Fibroblast of lung (primary cell): ENCODE data around the gene CFAP298. TPM values are rescaled to one million over a fixed set of nuclear protein-coding genes. Genes with fewer than 3 reads are reported as not detected.
A peak's percentile ranks its signal among the peaks of the same experiment; 100 is the strongest.

ENCODE experiments used
- DNase-seq, 2 donors: peaks; one replicate each; pipeline versions ENCODE4 v3.0.0 to v3.0.0-alpha.2; 2010; ENCODE audit warnings: low read depth in 2 of 2
- H2AFZ ChIP-seq: 2 replicates; pipeline ENCODE4 v1.5.1; 2012; ENCODE audit warnings: low read length, control low read depth, inconsistent platforms
- H3K27ac ChIP-seq: 2 replicates; pipeline ENCODE4 v1.5.1; 2011; ENCODE audit warnings: low read length, control low read depth; ENCODE audit not compliant: insufficient read depth
- H3K27me3 ChIP-seq: 2 replicates; pipeline ENCODE4 v1.5.1; 2011; ENCODE audit warnings: mild to moderate bottlenecking, low read length; ENCODE audit not compliant: control insufficient read depth, insufficient read depth
- H3K36me3 ChIP-seq: 2 replicates; pipeline ENCODE4 v1.5.1; 2011; ENCODE audit warnings: low read length; ENCODE audit not compliant: control insufficient read depth, insufficient read depth
- H3K4me1 ChIP-seq: 2 replicates; pipeline ENCODE4 v1.5.1; 2011; ENCODE audit warnings: low read length; ENCODE audit not compliant: control insufficient read depth, insufficient read depth; ENCODE audit errors: extremely low read depth
- H3K4me2 ChIP-seq: 2 replicates; pipeline ENCODE4 v1.5.1; 2011; ENCODE audit warnings: low read length, control low read depth; ENCODE audit not compliant: insufficient read depth; ENCODE audit errors: extremely low read depth
- H3K4me3 ChIP-seq, 4 experiments: fragments of 200-600 bp in 1 of 4; sonication (generic) in 1 of 4; replicated peaks in 1 of 4; 2 replicates each; pipeline ENCODE4 v1.5.1; 2011 to 2016; ENCODE audit warnings: low read length in 4 of 4, low read depth in 3 of 4, mild to moderate bottlenecking in 3 of 4, control low read depth in 2 of 4, inconsistent platforms in 1 of 4, mixed read lengths in 1 of 4; ENCODE audit not compliant: insufficient read depth in 1 of 4; ENCODE audit errors: control extremely low read depth in 1 of 4
- H3K79me2 ChIP-seq: 2 replicates; pipeline ENCODE4 v1.5.1; 2012; ENCODE audit warnings: mild to moderate bottlenecking, low read length, inconsistent platforms; ENCODE audit not compliant: control insufficient read depth, insufficient read depth
- H3K9ac ChIP-seq: 2 replicates; pipeline ENCODE4 v1.5.1; 2011; ENCODE audit warnings: mild to moderate bottlenecking, low read length, control low read depth; ENCODE audit not compliant: insufficient read depth
- H3K9me3 ChIP-seq: 2 replicates; pipeline ENCODE4 v1.5.1; 2012; ENCODE audit warnings: low read depth, low read length; ENCODE audit not compliant: control insufficient read depth, insufficient read depth
- H4K20me1 ChIP-seq: 2 replicates; pipeline ENCODE4 v1.5.1; 2011; ENCODE audit warnings: low read length; ENCODE audit not compliant: control insufficient read depth, insufficient read depth; ENCODE audit errors: extremely low read depth
- EZH2 ChIP-seq: IDR thresholded peaks from 2 replicates; pipeline ENCODE4 v1.5.1; 2012; ENCODE audit warnings: low read length, control low read depth, mild to moderate bottlenecking; ENCODE audit errors: missing control alignments
- polyA plus RNA-seq, 2 donors: library from polyadenylated mRNA; depleted of rRNA in 1 of 2; stranded (reverse) in 1 of 2; unstranded in 1 of 2; fragments of >200 nt; gene quantifications; 2 replicates each; pipeline ENCODE4 v1.2.1, GENCODE V29; 2011 to 2012; ENCODE audit warnings: missing spikeins in 1 of 2
- total RNA-seq: library from RNA; depleted of rRNA; stranded (reverse); fragments of >200 nt; gene quantifications from 2 replicates; pipeline ENCODE4 v1.2.1, GENCODE V29; 2014
- TF ChIP-seq, protein P1 (sequence below), 2 donors: IDR thresholded peaks in 1 of 2; conservative IDR thresholded peaks in 1 of 2; 1 replicate in 1 of 2; 2 replicates in 1 of 2; pipeline ENCODE4 v1.5.1; 2011 to 2012; ENCODE audit warnings: low read length in 2 of 2, control low read depth in 1 of 2, inconsistent platforms in 1 of 2, low read depth in 1 of 2, mild to moderate bottlenecking in 1 of 2

Gene CFAP298
- total and polyA plus RNA-seq, 2 donors (not counting 1 experiment from before 2014, with no cell fraction given), result 18.7 to 20.9 TPM

DNA sequence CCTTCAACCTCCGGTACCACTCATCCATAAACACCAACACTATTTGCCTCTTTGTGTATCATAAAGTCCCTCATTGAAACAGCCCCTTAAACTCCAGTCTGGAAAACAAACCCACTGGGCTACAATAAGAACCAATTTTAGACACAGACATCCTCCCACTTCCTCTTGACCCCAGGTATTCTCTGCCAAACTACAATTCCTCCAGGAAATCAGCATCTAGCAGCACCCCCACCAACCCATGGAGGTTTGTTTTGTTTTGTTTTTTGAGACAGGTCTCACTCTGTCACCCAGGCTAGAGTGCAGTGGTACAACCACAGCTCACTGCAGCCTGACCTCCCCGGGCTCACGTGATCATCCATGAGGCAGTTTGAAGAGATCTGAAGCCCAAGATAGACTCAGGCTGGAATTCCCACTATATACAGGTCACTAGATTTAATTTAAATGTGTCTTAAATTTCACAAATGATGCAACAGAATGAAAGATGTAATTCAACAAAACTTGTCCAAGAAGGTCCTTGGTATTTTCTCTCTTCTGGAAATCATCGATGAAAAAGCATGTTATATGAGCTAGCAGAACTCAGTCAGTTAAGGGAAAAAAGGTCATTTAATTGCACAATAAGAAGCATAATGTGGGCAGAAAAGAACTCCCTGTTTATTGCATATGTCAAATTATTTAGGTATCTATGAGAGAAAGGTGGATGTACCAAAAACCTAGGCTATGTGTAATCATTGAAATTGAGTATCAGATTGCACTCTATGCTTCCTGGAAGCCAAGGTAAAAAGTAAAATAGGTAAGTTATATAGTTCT, 57.1 kb downstream of the CFAP298 start:
- TF ChIP-seq EZH2, result no peak
- TF ChIP-seq, protein P1, sequence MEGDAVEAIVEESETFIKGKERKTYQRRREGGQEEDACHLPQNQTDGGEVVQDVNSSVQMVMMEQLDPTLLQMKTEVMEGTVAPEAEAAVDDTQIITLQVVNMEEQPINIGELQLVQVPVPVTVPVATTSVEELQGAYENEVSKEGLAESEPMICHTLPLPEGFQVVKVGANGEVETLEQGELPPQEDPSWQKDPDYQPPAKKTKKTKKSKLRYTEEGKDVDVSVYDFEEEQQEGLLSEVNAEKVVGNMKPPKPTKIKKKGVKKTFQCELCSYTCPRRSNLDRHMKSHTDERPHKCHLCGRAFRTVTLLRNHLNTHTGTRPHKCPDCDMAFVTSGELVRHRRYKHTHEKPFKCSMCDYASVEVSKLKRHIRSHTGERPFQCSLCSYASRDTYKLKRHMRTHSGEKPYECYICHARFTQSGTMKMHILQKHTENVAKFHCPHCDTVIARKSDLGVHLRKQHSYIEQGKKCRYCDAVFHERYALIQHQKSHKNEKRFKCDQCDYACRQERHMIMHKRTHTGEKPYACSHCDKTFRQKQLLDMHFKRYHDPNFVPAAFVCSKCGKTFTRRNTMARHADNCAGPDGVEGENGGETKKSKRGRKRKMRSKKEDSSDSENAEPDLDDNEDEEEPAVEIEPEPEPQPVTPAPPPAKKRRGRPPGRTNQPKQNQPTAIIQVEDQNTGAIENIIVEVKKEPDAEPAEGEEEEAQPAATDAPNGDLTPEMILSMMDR (conservative IDR thresholded peaks at IDR 0.05 in 1 of 2, IDR thresholded peaks at IDR 0.05 in 1 of 2; ENCODE audit: low read depth in 1 of 2, low read length in 2 of 2), result no peak
- no peaks in the 10 kb centered on the region for H4K20me1 ChIP-seq
- no peak overlapping the region for H3K4me3 ChIP-seq
- no peak overlapping the region for H3K9ac ChIP-seq
- no peak overlapping the region for H3K4me2 ChIP-seq
- no peaks in the 10 kb centered on the region for H3K36me3 ChIP-seq
- H3K27me3 ChIP-seq, result no peaks in the 10 kb centered on the region
- no peak overlapping the region for H3K27ac ChIP-seq
- no peaks in the 10 kb centered on the region for H3K9me3 ChIP-seq
- peak in 1 of 2 donors; percentile 74 for DNase-seq
- H3K4me1 ChIP-seq, result no peaks in the 10 kb centered on the region
- no peaks in the 10 kb centered on the region for H3K79me2 ChIP-seq
- no peak overlapping the region for H2AFZ ChIP-seq

DNA sequence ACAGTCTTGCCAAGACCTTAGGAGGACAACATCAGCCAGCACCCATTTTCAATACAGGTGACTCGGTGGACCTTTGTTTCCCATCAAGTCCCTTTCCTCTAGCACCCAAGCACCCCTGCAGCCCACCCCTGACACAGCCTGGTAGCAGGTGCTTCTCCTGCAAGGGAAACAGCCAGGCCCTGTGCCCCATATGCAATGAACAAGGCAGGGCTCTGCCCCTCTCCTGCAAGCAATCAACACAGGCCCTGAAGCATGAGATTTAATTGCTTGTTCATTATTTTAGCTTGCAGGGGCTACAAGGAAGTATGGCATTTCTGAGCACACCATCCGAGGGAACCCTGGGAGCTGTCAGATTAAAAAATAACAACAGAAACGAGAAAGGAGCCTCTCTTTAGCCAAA, 62.3 kb downstream of the CFAP298 start:
- Histone ChIP-seq H3K4me2 (no peak overlapping the region), H3K4me3 (no peak overlapping the region), H3K9ac (no peak overlapping the region), H3K27me3 (no peaks in the 10 kb centered on the region), H3K36me3 (no peaks in the 10 kb centered on the region), H3K9me3 (no peaks in the 10 kb centered on the region), H3K27ac (no peak overlapping the region), H4K20me1 (no peaks in the 10 kb centered on the region), H3K4me1 (no peaks in the 10 kb centered on the region), H2AFZ (no peak overlapping the region), H3K79me2 (no peaks in the 10 kb centered on the region)
- DNase-seq, result no peak
- no peak for TF ChIP-seq EZH2
- TF ChIP-seq, protein P1 (conservative IDR thresholded peaks at IDR 0.05 in 1 of 2, IDR thresholded peaks at IDR 0.05 in 1 of 2; ENCODE audit: low read depth in 1 of 2, low read length in 2 of 2), result no peak

DNA sequence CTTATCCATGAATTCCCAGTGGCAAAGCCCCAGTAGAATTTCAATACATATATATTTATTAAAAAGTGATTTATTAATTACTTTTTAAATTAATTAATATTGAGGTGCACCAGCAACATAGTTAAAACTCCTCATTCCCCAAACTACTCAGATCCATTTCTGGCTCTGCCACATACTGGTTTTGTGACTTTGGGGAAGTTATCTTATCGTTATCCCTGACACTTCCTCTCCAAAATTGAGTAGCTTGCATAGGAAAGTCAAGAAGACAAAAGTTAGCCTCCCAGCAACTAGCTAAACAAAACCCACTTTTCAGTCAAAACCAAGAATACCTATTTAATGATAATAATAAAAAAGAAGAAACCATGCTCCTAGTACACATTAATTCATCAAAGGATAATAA, 62.7 kb downstream of the CFAP298 start:
- no peaks in the 10 kb centered on the region for H3K36me3 ChIP-seq
- no peaks in the 10 kb centered on the region for H3K9me3 ChIP-seq
- no peak for TF ChIP-seq EZH2
- TF ChIP-seq, protein P1 (conservative IDR thresholded peaks at IDR 0.05 in 1 of 2, IDR thresholded peaks at IDR 0.05 in 1 of 2; ENCODE audit: low read depth in 1 of 2, low read length in 2 of 2), result no peak
- H3K4me3 ChIP-seq, result no peak overlapping the region
- H3K4me2 ChIP-seq, result no peak overlapping the region
- H3K4me1 ChIP-seq, result no peaks in the 10 kb centered on the region
- no peaks in the 10 kb centered on the region for H3K79me2 ChIP-seq
- no peaks in the 10 kb centered on the region for H4K20me1 ChIP-seq
- no peak overlapping the region for H3K27ac ChIP-seq
- H2AFZ ChIP-seq, result no peak overlapping the region
- no peaks in the 10 kb centered on the region for H3K27me3 ChIP-seq
- no peak overlapping the region for H3K9ac ChIP-seq
- DNase-seq, result no peak

Other genes with a start within 250 kb of the CFAP298 start
- 15.7 and 17.7 TPM in 2 replicates for gene URB1, start 219.4 kb downstream of the CFAP298 start, total RNA-seq
- gene URB1, start 219.4 kb downstream of the CFAP298 start, polyA plus RNA-seq, result 4.3 and 7.3 TPM in 2 replicates
- gene EVA1C, start 199.7 kb downstream of the CFAP298 start, total RNA-seq, result 4.4 and 4.6 TPM in 2 replicates
- gene EVA1C, start 199.7 kb downstream of the CFAP298 start, polyA plus RNA-seq, result 2.4 and 5.7 TPM in 2 replicates
- 0.51 and 0.83 TPM in 2 replicates for gene TCP10L, start 26.9 kb downstream of the CFAP298 start, total RNA-seq
- gene TCP10L, start 26.9 kb downstream of the CFAP298 start, polyA plus RNA-seq, result 0.24 TPM in 1 of 2 replicates, not detected in the other
- 4.6 and 6.1 TPM in 2 replicates for gene SYNJ1, start 115.6 kb upstream of the CFAP298 start, total RNA-seq
- 8.1 and 10.4 TPM in 2 replicates for gene SYNJ1, start 115.6 kb upstream of the CFAP298 start, polyA plus RNA-seq
- 21.6 and 22.3 TPM in 2 replicates for gene PAXBP1, start 159.4 kb upstream of the CFAP298 start, total RNA-seq
- 11.6 and 12.2 TPM in 2 replicates for gene PAXBP1, start 159.4 kb upstream of the CFAP298 start, polyA plus RNA-seq